B cell (primary cell): ENCODE data around the gene IMMP2L. TPM values are rescaled to one million over a fixed set of nuclear protein-coding genes. Genes with fewer than 3 reads are reported as not detected.

Source experiments
- ATAC-seq: fragments of 200-7000 bp; cut with Tn5 transposase; one replicate; pipeline ENCODE4 v1.10.0; 2021; ENCODE audit warnings: low read depth, mild to moderate bottlenecking, moderate number of reproducible peaks, moderate library complexity
- CTCF ChIA-PET: fragments of 350-600 bp; sonication (Branson Sonifier 250); formaldehyde crosslinking; loops from one replicate; lab custom pipeline; 2021; ENCODE audit warnings: antibody characterized with exemption, inconsistent platforms; lab: Charles Lee
- POLR2A ChIA-PET: fragments of 350-600 bp; sonication (Branson Sonifier 250); formaldehyde crosslinking; loops from one replicate; lab custom pipeline; 2021; ENCODE audit warnings: antibody characterized with exemption; lab: Charles Lee
- DNase-seq: peaks from one replicate; pipeline ENCODE4 v3.0.0; 2013
- H2AFZ ChIP-seq: 2 replicates; pipeline ENCODE4 v1.6.1; 2012; ENCODE audit warnings: mild to moderate bottlenecking, low read depth, low read length; ENCODE audit not compliant: insufficient read depth, poor library complexity, severe bottlenecking
- H3K27ac ChIP-seq, 2 donors: 1 replicate in 1 of 2; 2 replicates in 1 of 2; pipeline ENCODE4 v1.5.1; 2012 to 2013; ENCODE audit warnings: low read length in 2 of 2, mild to moderate bottlenecking in 2 of 2, moderate library complexity in 1 of 2
- H3K27me3 ChIP-seq, 4 experiments: fragments of 200-600 bp in 1 of 4; sonication (generic) in 1 of 4; replicated peaks in 1 of 4; 1 replicate in 2 of 4; 2 replicates in 2 of 4; pipeline versions ENCODE4 v1.6.1 to v1.7.0; 2013 to 2016; ENCODE audit warnings: low read length in 3 of 4, mild to moderate bottlenecking in 2 of 4, mixed read lengths in 1 of 4, moderate library complexity in 1 of 4; ENCODE audit not compliant: insufficient read depth in 4 of 4, control insufficient read depth in 3 of 4; ENCODE audit errors: control extremely low read depth in 1 of 4
- H3K36me3 ChIP-seq, 2 experiments: replicated peaks in 1 of 2; 1 replicate in 1 of 2; 2 replicates in 1 of 2; pipeline versions ENCODE4 v1.6.1 to v1.7.1; 2013; ENCODE audit warnings: low read length in 1 of 2; ENCODE audit not compliant: insufficient read depth in 2 of 2, control insufficient read depth in 1 of 2; ENCODE audit errors: control extremely low read depth in 1 of 2, extremely low read depth in 1 of 2
- H3K4me1 ChIP-seq, 2 donors: fragments of 200-600 bp in 1 of 2; sonication (generic) in 1 of 2; 1 replicate in 1 of 2; 2 replicates in 1 of 2; pipeline versions ENCODE4 v1.5.1 to v1.6.1; 2013 to 2017; ENCODE audit warnings: low read length in 2 of 2; ENCODE audit not compliant: control insufficient read depth in 2 of 2, insufficient read depth in 2 of 2
- H3K4me2 ChIP-seq: replicated peaks from 2 replicates; pipeline ENCODE3; 2012; ENCODE audit warnings: mild to moderate bottlenecking, low read depth, low read length; ENCODE audit not compliant: poor library complexity, severe bottlenecking
- H3K4me3 ChIP-seq, 5 experiments: fragments of 200-600 bp in 1 of 5; sonication (generic) in 1 of 5; 1 replicate in 3 of 5; 2 replicates in 2 of 5; pipeline versions ENCODE4 v1.5.1 to v1.7.0; 2011 to 2016; ENCODE audit warnings: low read length in 4 of 5, mild to moderate bottlenecking in 4 of 5, low read depth in 2 of 5, control low read depth in 1 of 5, moderate library complexity in 1 of 5; ENCODE audit not compliant: insufficient read depth in 1 of 5; ENCODE audit errors: control extremely low read depth in 1 of 5, extremely low read depth in 1 of 5
- H3K79me2 ChIP-seq: fragments of 200-600 bp; sonication (generic); one replicate; pipeline ENCODE4 v1.6.0; 2016; ENCODE audit warnings: low read length; ENCODE audit not compliant: control insufficient read depth, insufficient read depth
- H3K9ac ChIP-seq: fragments of 200-600 bp; sonication (generic); 2 replicates; pipeline ENCODE4 v1.6.1; 2017; ENCODE audit warnings: mild to moderate bottlenecking, low read length, moderate library complexity
- H3K9me3 ChIP-seq, 3 donors: one replicate each; pipeline versions ENCODE4 v1.6.1 to v1.7.1; 2013; ENCODE audit warnings: low read length in 2 of 3; ENCODE audit not compliant: control insufficient read depth in 2 of 3, insufficient read depth in 1 of 3; ENCODE audit errors: control extremely low read depth in 1 of 3
- H4K20me1 ChIP-seq: 2 replicates; pipeline ENCODE4 v1.6.0; 2012; ENCODE audit warnings: mild to moderate bottlenecking, low read length; ENCODE audit not compliant: insufficient read depth, control insufficient read depth, poor library complexity, severe bottlenecking
- H3K27ac Mint-ChIP-seq: one replicate; pipeline ENCODE4 v1.8.0; 2021; ENCODE audit warnings: mixed read lengths
- H3K27me3 Mint-ChIP-seq: one replicate; pipeline ENCODE4 v1.8.0; 2021; ENCODE audit warnings: mixed read lengths
- H3K4me1 Mint-ChIP-seq: one replicate; pipeline ENCODE4 v1.8.0; 2021; ENCODE audit warnings: mixed read lengths
- H3K4me3 Mint-ChIP-seq: one replicate; pipeline ENCODE4 v1.8.0; 2021; ENCODE audit warnings: mixed read lengths
- H3K9me3 Mint-ChIP-seq: one replicate; pipeline ENCODE4 v1.8.0; 2022; ENCODE audit warnings: mixed read lengths; ENCODE audit not compliant: insufficient read depth
- EZH2 ChIP-seq: IDR thresholded peaks from 2 replicates; pipeline ENCODE4 v1.6.1; 2012; ENCODE audit warnings: borderline replicate concordance, low read depth, mild to moderate bottlenecking, moderate library complexity, low read length; ENCODE audit not compliant: insufficient read depth, poor library complexity, severe bottlenecking
- WGBS: methylation state at CpG from one replicate; pipeline ENCODE4 v1.1.5; 2013; ENCODE audit warnings: missing lambda C conversion rate; ENCODE audit not compliant: insufficient coverage; 5-methylcytosine and 5-hydroxymethylcytosine counted together
- intact Hi-C: fragments of 100-400 bp; cut with micrococcal nuclease; formaldehyde crosslinking; loops from one replicate; pipeline ENCODE4 v1.10.0; 2022
- polyA plus RNA-seq: library from polyadenylated mRNA; depleted of rRNA; stranded (reverse); fragments of >200 nt; gene quantifications from 2 replicates; pipeline ENCODE4 v1.2.3, GENCODE V29; 2012
- total RNA-seq, 2 donors: library from RNA; stranded (reverse); fragments of 120-200 nt in 1 of 2; gene quantifications; 1 replicate in 1 of 2; 2 replicates in 1 of 2; pipeline versions ENCODE4 v1.2.3 to v1.2.4, GENCODE V29; 2013 to 2022
- TF ChIP-seq, protein P1 (sequence below): fragments of 200-600 bp; IDR thresholded peaks from one replicate; pipeline ENCODE4 v1.8.0; 2022; ENCODE audit warnings: antibody characterized with exemption, mild to moderate bottlenecking

IMMP2L gene
- total and polyA plus RNA-seq, 2 donors (not counting 1 experiment from before 2014, with no cell fraction given), result 3.8 to 34.2 TPM

DNA sequence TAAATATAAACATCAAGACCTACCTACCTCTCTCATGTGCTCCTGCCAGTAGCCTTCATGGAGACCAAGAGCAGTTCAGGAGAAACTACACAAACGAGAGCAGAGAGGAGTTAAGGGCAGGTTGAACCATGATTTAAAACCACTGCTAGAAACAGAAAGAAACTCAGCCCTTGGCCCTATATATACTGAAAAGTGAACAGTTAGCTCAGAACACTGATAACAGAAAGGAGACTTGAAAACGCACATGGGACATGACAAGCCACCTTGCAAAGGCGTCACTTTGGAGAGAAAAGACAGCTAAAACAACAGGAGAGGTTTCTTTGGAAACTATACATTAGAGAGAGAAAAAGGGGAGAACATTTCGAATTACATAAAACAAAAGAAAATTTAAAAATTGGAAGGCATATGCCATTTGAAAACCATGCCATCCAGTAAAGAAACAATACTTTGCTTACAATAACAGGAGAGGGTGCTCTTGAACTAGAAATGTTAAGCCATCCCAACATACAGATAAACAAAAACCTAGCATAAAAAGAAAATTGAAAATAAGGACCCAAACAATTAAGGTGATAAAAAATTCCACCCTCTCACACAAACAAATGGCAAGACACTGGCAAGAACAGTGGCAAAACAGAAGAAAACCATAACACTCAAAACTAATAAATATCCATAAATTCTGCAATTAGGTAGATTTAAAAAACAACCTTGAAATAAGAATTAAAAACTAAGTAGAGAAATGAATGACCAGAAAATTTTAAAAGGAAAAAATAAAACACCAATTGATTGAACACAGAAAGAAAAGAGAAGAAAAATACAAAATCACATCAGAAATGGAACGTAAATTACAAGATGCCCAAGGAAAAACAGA lies 232.7 kb downstream of the IMMP2L start:
- Histone ChIP-seq H3K27ac (no peak overlapping the region), H3K79me2 (no peaks in the 10 kb centered on the region), H4K20me1 (no peaks in the 10 kb centered on the region), H3K4me2 (no peak overlapping the region), H3K9me3 (no peaks in the 10 kb centered on the region), H3K4me1 (no peaks in the 10 kb centered on the region), H3K4me3 (no peak overlapping the region), H3K9ac (no peak overlapping the region), H3K36me3 (no peaks in the 10 kb centered on the region), H2AFZ (no peak overlapping the region), H3K27me3 (no peaks in the 10 kb centered on the region)
- peaks cover 11% of the 10 kb centered on the region for H3K4me1 Mint-ChIP-seq
- no CpG with 5 or more reads among the region's 5 CpGs for WGBS
- ATAC-seq, result no peak
- no peaks in the 10 kb centered on the region for H3K27me3 Mint-ChIP-seq
- DNase-seq, result no peak
- H3K27ac Mint-ChIP-seq, result no peak overlapping the region
- H3K4me3 Mint-ChIP-seq, result no peak overlapping the region
- intact Hi-C loops, result loop anchor here (10.0 kb wide), 2 partner anchors 155 to 405 kb away; no protein-coding TSS in a partner anchor
- H3K9me3 Mint-ChIP-seq, result no peaks in the 10 kb centered on the region
- TF ChIP-seq, protein P1, sequence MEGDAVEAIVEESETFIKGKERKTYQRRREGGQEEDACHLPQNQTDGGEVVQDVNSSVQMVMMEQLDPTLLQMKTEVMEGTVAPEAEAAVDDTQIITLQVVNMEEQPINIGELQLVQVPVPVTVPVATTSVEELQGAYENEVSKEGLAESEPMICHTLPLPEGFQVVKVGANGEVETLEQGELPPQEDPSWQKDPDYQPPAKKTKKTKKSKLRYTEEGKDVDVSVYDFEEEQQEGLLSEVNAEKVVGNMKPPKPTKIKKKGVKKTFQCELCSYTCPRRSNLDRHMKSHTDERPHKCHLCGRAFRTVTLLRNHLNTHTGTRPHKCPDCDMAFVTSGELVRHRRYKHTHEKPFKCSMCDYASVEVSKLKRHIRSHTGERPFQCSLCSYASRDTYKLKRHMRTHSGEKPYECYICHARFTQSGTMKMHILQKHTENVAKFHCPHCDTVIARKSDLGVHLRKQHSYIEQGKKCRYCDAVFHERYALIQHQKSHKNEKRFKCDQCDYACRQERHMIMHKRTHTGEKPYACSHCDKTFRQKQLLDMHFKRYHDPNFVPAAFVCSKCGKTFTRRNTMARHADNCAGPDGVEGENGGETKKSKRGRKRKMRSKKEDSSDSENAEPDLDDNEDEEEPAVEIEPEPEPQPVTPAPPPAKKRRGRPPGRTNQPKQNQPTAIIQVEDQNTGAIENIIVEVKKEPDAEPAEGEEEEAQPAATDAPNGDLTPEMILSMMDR, result no peak
- TF ChIP-seq EZH2, result no peak
- CTCF ChIA-PET, result interaction anchor here (1.7 kb wide), 1 partner anchor 407 kb away, joined by 5 read pairs; no protein-coding TSS in a partner anchor
- POLR2A ChIA-PET, result no interaction called here

GRCh38 chr7:111328487-111328886 lies 233.8 kb downstream of the IMMP2L start:
- H3K9ac ChIP-seq, result no peak overlapping the region
- CTCF ChIA-PET, result interaction anchor here (1.7 kb wide), 1 partner anchor 408 kb away, joined by 5 read pairs; no protein-coding TSS in a partner anchor
- H3K4me1 Mint-ChIP-seq, result peaks cover 20% of the 10 kb centered on the region
- no peak overlapping the region for H3K4me3 Mint-ChIP-seq
- H3K27ac Mint-ChIP-seq, result no peak overlapping the region
- no peak overlapping the region for H3K27ac ChIP-seq
- TF ChIP-seq, protein P1, result no peak
- TF ChIP-seq EZH2, result no peak
- no peak overlapping the region for H2AFZ ChIP-seq
- H3K4me2 ChIP-seq, result no peak overlapping the region
- WGBS, result 100% methylated on average over 1 of the region's 2 CpGs
- no peak overlapping the region for H3K4me3 ChIP-seq
- ATAC-seq (no peak), DNase-seq (no peak)
- intact Hi-C loops, result loop anchor here (10.0 kb wide), 2 partner anchors 156 to 406 kb away; no protein-coding TSS in a partner anchor
- POLR2A ChIA-PET, result no interaction called here
- H3K27me3 ChIP-seq, result no peaks in the 10 kb centered on the region
- H3K79me2 ChIP-seq, result no peaks in the 10 kb centered on the region
- no peaks in the 10 kb centered on the region for H3K9me3 Mint-ChIP-seq
- no peaks in the 10 kb centered on the region for H3K9me3 ChIP-seq
- H4K20me1 ChIP-seq, result no peaks in the 10 kb centered on the region
- H3K4me1 ChIP-seq, result peaks cover 0 to 4% of the 10 kb centered on the region in 2 donors
- H3K27me3 Mint-ChIP-seq, result no peaks in the 10 kb centered on the region
- no peaks in the 10 kb centered on the region for H3K36me3 ChIP-seq
